GM21390 (cell line): Measurements from ENCODE around the gene FANCD2.
A peak's percentile ranks its signal among the peaks of the same experiment; 100 is the strongest.
"Not testable (repeated sequence)": the region's sequence is repeated elsewhere in the genome, so short reads cannot be mapped to it uniquely, and the experiment has no call there.

Experiments
- ATAC-seq: cut with Tn5 transposase; IDR thresholded peaks from one replicate; pipeline ENCODE4 v1.9.1; 2021; ENCODE audit not compliant: unreplicated experiment

Gene FANCD2

GRCh38 chr3:10012106-10012505 is 14.1 kb upstream of the FANCD2 start:
- ATAC-seq = no peak

GRCh38 chr3:10015461-10015904 is 10.8 kb upstream of the FANCD2 start:
- ATAC-seq = no peak

GRCh38 chr3:10017636-10018292 is 8.5 kb upstream of the FANCD2 start:
- ATAC-seq = no peak

- not testable (repeated sequence) for ATAC-seq
Observed at GRCh38 chr3:10018806-10019205, 7.4 kb upstream of the FANCD2 start.

GRCh38 chr3:10019326-10019725 is 6.9 kb upstream of the FANCD2 start:
- ATAC-seq = no peak

- no peak for ATAC-seq
Observed at GRCh38 chr3:10021856-10022775, 4.1 kb upstream of the FANCD2 start.

- no peak for ATAC-seq
Observed at GRCh38 chr3:10023587-10024310, 2.5 kb upstream of the FANCD2 start.

GRCh38 chr3:10025205-10026083 is 793 bp upstream of the FANCD2 start:
- peak; percentile 15 for ATAC-seq

GRCh38 chr3:10041034-10041433 is 14.8 kb downstream of the FANCD2 start:
- no peak for ATAC-seq

GRCh38 chr3:10047876-10048275 is 21.6 kb downstream of the FANCD2 start:
- ATAC-seq = no peak

- not testable (repeated sequence) for ATAC-seq
Observed at GRCh38 chr3:10053054-10053453, 26.8 kb downstream of the FANCD2 start.

- ATAC-seq = no peak
Observed at GRCh38 chr3:10055097-10055496, 28.9 kb downstream of the FANCD2 start.

- not testable (repeated sequence) for ATAC-seq
Observed at GRCh38 chr3:10070077-10070476, 43.8 kb downstream of the FANCD2 start.

GRCh38 chr3:10074666-10075065 is 48.4 kb downstream of the FANCD2 start:
- ATAC-seq = no peak

- no peak for ATAC-seq
Observed at GRCh38 chr3:10081871-10082270, 55.6 kb downstream of the FANCD2 start.

- no peak for ATAC-seq
Observed at GRCh38 chr3:10085738-10086137, 59.5 kb downstream of the FANCD2 start.

GRCh38 chr3:10088256-10088655 is 62.0 kb downstream of the FANCD2 start:
- ATAC-seq = no peak

GRCh38 chr3:10090179-10090578 is 63.9 kb downstream of the FANCD2 start:
- no peak for ATAC-seq

GRCh38 chr3:10090774-10091173 is 64.5 kb downstream of the FANCD2 start:
- not testable (repeated sequence) for ATAC-seq

- not testable (repeated sequence) for ATAC-seq
Observed at GRCh38 chr3:10091387-10091786, 65.2 kb downstream of the FANCD2 start.
